Right atrium auricular region (tissue), 2 donors: Measurements from ENCODE around the gene PLPPR3. TPM values are rescaled to one million over a fixed set of nuclear protein-coding genes. Genes with fewer than 3 reads are reported as not detected.
A peak's percentile ranks its signal among the peaks of the same experiment; 100 is the strongest.
"Not testable (repeated sequence)": the region's sequence is repeated elsewhere in the genome, so short reads cannot be mapped to it uniquely, and the experiment has no call there.

Source experiments
- DNase-seq: peaks from one replicate; pipeline ENCODE4 v3.0.0-alpha.2; 2019; ENCODE audit warnings: low spot score
- H3K27ac ChIP-seq, 2 donors: fragments of 200-600 bp; sonication (generic); 1 replicate in 1 of 2; 2 replicates in 1 of 2; pipeline ENCODE4 v1.5.1; 2016 to 2019
- H3K27me3 ChIP-seq, 2 donors: fragments of 200-600 bp; sonication (generic); one replicate each; pipeline versions ENCODE4 v1.5.1 to v1.6.0; 2017 to 2019
- H3K36me3 ChIP-seq: fragments of 200-600 bp; sonication (generic); one replicate; pipeline ENCODE4 v1.5.1; 2016
- H3K4me1 ChIP-seq, 2 donors: fragments of 200-600 bp; sonication (generic); one replicate each; pipeline versions ENCODE4 v1.5.1 to v1.6.0; 2017 to 2019
- H3K4me3 ChIP-seq, 2 donors: fragments of 200-600 bp; sonication (generic); 1 replicate in 1 of 2; 2 replicates in 1 of 2; pipeline ENCODE4 v1.5.1; 2017 to 2019; ENCODE audit warnings: mild to moderate bottlenecking in 1 of 2, moderate library complexity in 1 of 2
- H3K9me3 ChIP-seq, 2 donors: fragments of 200-600 bp; sonication (generic); one replicate each; pipeline ENCODE4 v1.5.1; 2019
- total RNA-seq, 2 donors: library from RNA; depleted of rRNA; stranded (reverse); fragments of >200 nt; gene quantifications; one replicate each; pipeline ENCODE4 v1.1.0, GENCODE V29; 2016
- TF ChIP-seq, protein P1 (sequence below), 2 donors: fragments of 200-600 bp; sonication (generic); IDR thresholded peaks; one replicate each; pipeline ENCODE4 v1.5.1; 2019; ENCODE audit warnings: antibody characterized with exemption in 2 of 2

Gene PLPPR3
- total RNA-seq, 2 donors from 2014 or later = not detected

DNA sequence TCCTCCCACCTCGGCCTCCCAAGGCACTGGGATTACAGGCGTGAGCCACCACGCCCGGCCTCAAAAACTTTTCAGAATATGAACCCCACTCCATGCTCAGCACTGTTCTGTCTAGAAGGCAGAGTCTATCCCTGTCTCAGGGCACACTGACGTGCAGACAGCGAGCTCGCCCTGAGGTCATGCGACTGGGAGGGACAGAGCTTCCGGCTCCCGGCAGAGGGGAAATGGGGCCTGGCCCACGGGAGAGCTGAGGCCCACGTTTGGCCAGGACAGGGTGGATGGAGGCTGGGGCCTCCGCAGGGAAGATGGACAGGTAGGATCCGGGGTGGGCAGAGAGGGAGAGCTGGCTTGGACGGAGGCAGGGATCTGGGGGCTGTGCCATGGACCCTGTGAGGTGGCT, 3.1 kb upstream of the PLPPR3 start:
- Histone ChIP-seq H3K27ac (no peak overlapping the region), H3K36me3 (no peaks in the 10 kb centered on the region), H3K4me1 (peaks cover 0 to 18% of the 10 kb centered on the region in 2 donors), H3K9me3 (no peaks in the 10 kb centered on the region), H3K27me3 (peaks cover 0 to 9% of the 10 kb centered on the region in 2 donors), H3K4me3 (no peak overlapping the region)
- no peak for DNase-seq
- TF ChIP-seq, protein P1, sequence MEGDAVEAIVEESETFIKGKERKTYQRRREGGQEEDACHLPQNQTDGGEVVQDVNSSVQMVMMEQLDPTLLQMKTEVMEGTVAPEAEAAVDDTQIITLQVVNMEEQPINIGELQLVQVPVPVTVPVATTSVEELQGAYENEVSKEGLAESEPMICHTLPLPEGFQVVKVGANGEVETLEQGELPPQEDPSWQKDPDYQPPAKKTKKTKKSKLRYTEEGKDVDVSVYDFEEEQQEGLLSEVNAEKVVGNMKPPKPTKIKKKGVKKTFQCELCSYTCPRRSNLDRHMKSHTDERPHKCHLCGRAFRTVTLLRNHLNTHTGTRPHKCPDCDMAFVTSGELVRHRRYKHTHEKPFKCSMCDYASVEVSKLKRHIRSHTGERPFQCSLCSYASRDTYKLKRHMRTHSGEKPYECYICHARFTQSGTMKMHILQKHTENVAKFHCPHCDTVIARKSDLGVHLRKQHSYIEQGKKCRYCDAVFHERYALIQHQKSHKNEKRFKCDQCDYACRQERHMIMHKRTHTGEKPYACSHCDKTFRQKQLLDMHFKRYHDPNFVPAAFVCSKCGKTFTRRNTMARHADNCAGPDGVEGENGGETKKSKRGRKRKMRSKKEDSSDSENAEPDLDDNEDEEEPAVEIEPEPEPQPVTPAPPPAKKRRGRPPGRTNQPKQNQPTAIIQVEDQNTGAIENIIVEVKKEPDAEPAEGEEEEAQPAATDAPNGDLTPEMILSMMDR (IDR thresholded peaks at IDR 0.05) = no peak

DNA sequence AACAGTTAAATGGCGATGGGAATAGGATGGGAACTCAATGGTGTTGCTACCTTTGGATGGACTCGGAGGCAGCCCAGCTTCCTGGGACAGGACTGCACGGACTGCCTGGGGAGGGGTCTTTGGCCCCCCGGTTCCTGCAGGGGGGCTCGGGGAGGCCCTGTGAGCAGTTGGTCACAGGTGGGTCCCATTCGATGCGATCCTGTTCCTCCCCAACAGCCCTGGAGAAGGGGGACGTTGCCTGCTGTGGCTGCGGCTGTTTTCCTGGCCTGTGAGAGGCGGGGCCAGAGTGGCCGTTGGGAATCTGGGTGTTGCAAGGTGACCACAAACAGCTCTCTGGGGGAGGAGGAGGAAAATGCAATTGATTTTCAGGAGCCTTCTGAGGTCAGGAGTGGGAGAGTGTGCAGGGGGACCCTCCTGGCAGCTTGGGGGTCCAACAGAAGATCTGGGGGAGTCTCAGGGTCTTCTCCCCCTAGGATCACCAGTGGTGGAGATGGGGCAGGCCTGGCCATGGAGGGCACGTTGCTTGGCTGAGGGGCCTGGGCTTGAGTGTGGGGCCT, 1.9 kb upstream of the PLPPR3 start:
- DNase-seq = no peak
- TF ChIP-seq, protein P1 (IDR thresholded peaks at IDR 0.05) = no peak
- H3K27me3 ChIP-seq = peaks cover 0 to 9% of the 10 kb centered on the region in 2 donors
- H3K4me3 ChIP-seq = no peak overlapping the region
- H3K9me3 ChIP-seq = no peaks in the 10 kb centered on the region
- H3K27ac ChIP-seq = no peak overlapping the region
- H3K4me1 ChIP-seq = peaks cover 0 to 18% of the 10 kb centered on the region in 2 donors
- no peaks in the 10 kb centered on the region for H3K36me3 ChIP-seq

DNA sequence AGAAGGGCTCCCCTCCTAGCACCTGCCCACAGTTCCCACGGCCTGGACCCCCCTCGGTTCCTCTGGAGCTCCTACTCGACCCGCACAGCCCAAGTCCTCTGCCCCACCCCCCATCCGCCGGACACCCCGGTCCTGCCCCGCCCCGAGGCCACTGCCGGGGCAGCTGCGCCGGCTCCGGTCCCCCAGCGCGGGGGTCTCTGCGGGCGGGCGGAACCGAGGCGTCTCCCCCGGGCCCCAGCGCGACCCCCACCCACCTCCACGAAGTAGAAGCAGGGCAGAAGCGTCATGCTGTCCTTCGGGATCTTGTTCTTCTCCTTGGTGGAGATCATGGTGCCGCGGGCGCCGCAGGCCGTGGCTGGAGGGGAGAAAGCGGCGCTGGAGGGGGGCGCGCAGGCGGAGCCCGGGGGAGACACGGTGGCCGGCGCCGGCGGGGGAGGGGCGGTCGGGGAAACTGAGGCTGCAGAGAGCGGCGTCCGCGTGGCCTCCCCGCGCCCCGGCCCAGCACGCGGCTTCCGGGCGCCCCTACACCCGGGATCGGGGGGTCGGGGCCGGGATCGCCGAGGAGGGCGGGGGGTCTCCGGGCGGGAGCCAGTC, 427 bp downstream of the PLPPR3 start:
- H3K4me3 ChIP-seq = peak overlapping the region; percentile 26 to 53
- H3K9me3 ChIP-seq = no peaks in the 10 kb centered on the region
- TF ChIP-seq, protein P1 (IDR thresholded peaks at IDR 0.05) = no peak
- no peak for DNase-seq
- peaks cover 0 to 18% of the 10 kb centered on the region in 2 donors for H3K4me1 ChIP-seq
- peaks cover 0 to 9% of the 10 kb centered on the region in 2 donors for H3K27me3 ChIP-seq
- no peaks in the 10 kb centered on the region for H3K36me3 ChIP-seq
- no peak overlapping the region for H3K27ac ChIP-seq

DNA sequence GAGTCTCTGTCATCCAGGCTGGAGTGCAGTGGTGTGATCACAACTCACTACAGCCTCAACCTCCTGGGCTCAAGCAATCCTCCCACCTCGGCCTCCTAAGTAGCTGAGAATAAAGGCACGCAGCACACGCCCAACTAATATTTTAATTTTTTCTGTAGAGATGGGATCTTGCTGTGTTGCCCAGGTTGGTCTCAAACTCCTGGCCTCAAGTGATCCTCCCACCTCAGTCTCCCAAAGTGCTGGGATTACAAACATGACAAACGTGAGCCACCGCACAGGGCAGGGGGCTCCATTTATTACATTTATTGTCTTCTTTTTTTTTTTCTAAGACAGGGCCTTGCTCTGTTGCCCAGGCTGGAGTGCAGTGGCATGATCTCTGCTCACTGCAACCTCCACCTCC, 1.5 kb downstream of the PLPPR3 start:
- H3K27me3 ChIP-seq, DNase-seq, H3K27ac ChIP-seq, H3K4me3 ChIP-seq, H3K9me3 ChIP-seq, H3K36me3 ChIP-seq: not testable (repeated sequence)
- H3K4me1 ChIP-seq = peaks cover 0 to 18% of the 10 kb centered on the region in 2 donors

DNA sequence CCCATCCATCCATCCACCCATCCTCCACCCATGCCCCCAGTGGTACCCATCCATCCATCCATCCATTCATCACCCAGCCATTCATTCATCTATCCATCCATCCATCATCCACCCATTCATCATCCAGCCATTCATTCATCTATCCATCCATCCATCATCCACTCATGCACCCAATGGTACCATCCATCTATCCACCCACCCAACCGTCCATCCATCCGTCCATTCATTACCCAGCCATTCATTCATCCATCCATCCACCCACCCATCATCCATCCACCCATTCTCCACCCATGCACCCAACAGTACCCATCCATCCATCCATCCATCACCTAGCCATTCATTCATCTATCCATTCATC, 5.3 kb downstream of the PLPPR3 start:
- Histone ChIP-seq H3K27me3 (no peaks in the 10 kb centered on the region), H3K4me1 (peaks cover 0 to 5% of the 10 kb centered on the region in 2 donors), H3K36me3 (peaks cover 16% of the 10 kb centered on the region), H3K9me3 (no peaks in the 10 kb centered on the region), H3K27ac (no peak overlapping the region), H3K4me3 (no peak overlapping the region)
- TF ChIP-seq, protein P1 (IDR thresholded peaks at IDR 0.05) = no peak
- no peak for DNase-seq

DNA sequence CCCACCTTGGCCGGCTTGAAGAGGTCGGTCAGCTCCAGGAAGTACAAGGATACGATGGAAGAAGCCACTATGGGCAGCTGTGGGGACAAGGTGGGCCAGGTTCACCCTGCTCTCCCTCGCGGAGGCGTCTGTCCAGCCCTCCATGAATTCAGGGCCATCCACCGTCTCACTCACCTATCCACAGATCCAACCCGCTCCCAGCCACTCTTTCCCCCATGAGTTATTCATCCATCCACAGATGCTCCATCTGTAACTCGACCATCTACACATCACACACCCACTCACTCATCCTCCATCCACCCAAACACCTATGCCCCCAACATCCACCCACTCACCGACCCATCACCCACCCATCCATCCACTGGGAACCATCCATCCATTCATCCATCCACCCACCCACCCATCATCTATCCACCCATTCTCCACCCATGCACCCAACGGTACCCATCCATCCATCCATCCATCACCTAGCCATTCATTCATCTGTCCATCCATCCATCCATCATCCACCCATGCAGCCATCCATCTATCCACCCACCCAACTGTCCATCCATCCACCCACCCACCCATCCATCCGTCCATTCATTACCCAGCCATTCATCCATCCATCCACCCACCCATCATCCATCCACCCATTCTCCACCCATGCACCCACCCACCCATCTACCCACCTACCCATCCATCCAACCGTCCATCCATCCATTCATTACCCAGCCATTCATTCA, 5.8 kb downstream of the PLPPR3 start:
- Histone ChIP-seq H3K27me3 (no peaks in the 10 kb centered on the region), H3K9me3 (no peaks in the 10 kb centered on the region), H3K4me3 (no peak overlapping the region), H3K36me3 (peaks cover 21% of the 10 kb centered on the region), H3K27ac (no peak overlapping the region), H3K4me1 (no peaks in the 10 kb centered on the region)
- no peak for DNase-seq
- TF ChIP-seq, protein P1 (IDR thresholded peaks at IDR 0.05) = no peak
